ENCODE results near the gene TMPRSS11D.

GRCh38 chr4:67922697-67923096, 38.9 kb upstream of the TMPRSS11D start:
- no peak for TF ChIP-seq CTCF (IDR thresholded peaks at IDR 0.05 in 4 of 5, conservative IDR thresholded peaks at IDR 0.05 in 1 of 5)
- TF ChIP-seq POLR2A (IDR thresholded peaks at IDR 0.05) = no peak

Data from gastrocnemius medialis (tissue), 4 donors.